ENCODE results near the gene MYL10. TPM values are rescaled to one million over a fixed set of nuclear protein-coding genes. Genes with fewer than 3 reads are reported as not detected.

The MYL10 gene
- polyA plus RNA-seq, 2 donors, result not detected

GRCh38 chr7:101671371-101672356 lies 42.6 kb upstream of the MYL10 start:
- no peak overlapping the region for H3K27ac ChIP-seq (ENCODE audit: low read depth in 2 of 2, low read length in 1 of 2)
- no peak overlapping the region for H3K4me3 ChIP-seq (ENCODE audit: low read depth in 1 of 2, low read length in 2 of 2)
- 70 to 76% methylated on average over 12 of the region's 12 CpGs for WGBS, 2 donors
- peaks cover 6% of the 10 kb centered on the region in 2 donors for H3K9me3 ChIP-seq (ENCODE audit: control insufficient read depth in 2 of 2, insufficient read depth in 1 of 2, low read depth in 1 of 2, low read length in 1 of 2)
- no peaks in the 10 kb centered on the region for H3K4me1 ChIP-seq (ENCODE audit: control insufficient read depth in 2 of 2, insufficient read depth in 2 of 2, low read length in 1 of 2)
- no peaks in the 10 kb centered on the region for H3K27me3 ChIP-seq (ENCODE audit: control insufficient read depth in 1 of 2, insufficient read depth in 2 of 2, low read length in 2 of 2)
- H3K36me3 ChIP-seq (ENCODE audit: control insufficient read depth in 2 of 2, insufficient read depth in 2 of 2, low read length in 1 of 2), result no peaks in the 10 kb centered on the region

GRCh38 chr7:101669307-101669706 lies 40.2 kb upstream of the MYL10 start:
- no peaks in the 10 kb centered on the region for H3K4me1 ChIP-seq (ENCODE audit: control insufficient read depth in 2 of 2, insufficient read depth in 2 of 2, low read length in 1 of 2)
- H3K36me3 ChIP-seq (ENCODE audit: control insufficient read depth in 2 of 2, insufficient read depth in 2 of 2, low read length in 1 of 2), result no peaks in the 10 kb centered on the region
- H3K9me3 ChIP-seq (ENCODE audit: control insufficient read depth in 2 of 2, insufficient read depth in 1 of 2, low read depth in 1 of 2, low read length in 1 of 2), result peaks cover 6% of the 10 kb centered on the region in 2 donors
- no peak overlapping the region for H3K4me3 ChIP-seq (ENCODE audit: low read depth in 1 of 2, low read length in 2 of 2)
- H3K27ac ChIP-seq (ENCODE audit: low read depth in 2 of 2, low read length in 1 of 2), result no peak overlapping the region
- no peaks in the 10 kb centered on the region for H3K27me3 ChIP-seq (ENCODE audit: control insufficient read depth in 1 of 2, insufficient read depth in 2 of 2, low read length in 2 of 2)
- WGBS, 2 donors, result 87 to 89% methylated on average over 1 of the region's 1 CpG

- Histone ChIP-seq H3K4me3 (ENCODE audit: low read depth in 1 of 2, low read length in 2 of 2) (no peak overlapping the region), H3K9me3 (ENCODE audit: control insufficient read depth in 2 of 2, insufficient read depth in 1 of 2, low read depth in 1 of 2, low read length in 1 of 2) (peaks cover 6% of the 10 kb centered on the region in 2 donors), H3K4me1 (ENCODE audit: control insufficient read depth in 2 of 2, insufficient read depth in 2 of 2, low read length in 1 of 2) (no peaks in the 10 kb centered on the region), H3K36me3 (ENCODE audit: control insufficient read depth in 2 of 2, insufficient read depth in 2 of 2, low read length in 1 of 2) (no peaks in the 10 kb centered on the region), H3K27ac (ENCODE audit: low read depth in 2 of 2, low read length in 1 of 2) (no peak overlapping the region), H3K27me3 (ENCODE audit: control insufficient read depth in 1 of 2, insufficient read depth in 2 of 2, low read length in 2 of 2) (no peaks in the 10 kb centered on the region)
- WGBS, 2 donors, result 82 to 86% methylated on average over 2 of the region's 2 CpGs
Measured at GRCh38 chr7:101668726-101669125, 39.6 kb upstream of the MYL10 start.

- H3K4me3 ChIP-seq (ENCODE audit: low read depth in 1 of 2, low read length in 2 of 2), result no peak overlapping the region
- H3K9me3 ChIP-seq (ENCODE audit: control insufficient read depth in 2 of 2, insufficient read depth in 1 of 2, low read depth in 1 of 2, low read length in 1 of 2), result peaks cover 0 to 5% of the 10 kb centered on the region in 2 donors
- H3K27ac ChIP-seq (ENCODE audit: low read depth in 2 of 2, low read length in 1 of 2), result no peak overlapping the region
- no peaks in the 10 kb centered on the region for H3K36me3 ChIP-seq (ENCODE audit: control insufficient read depth in 2 of 2, insufficient read depth in 2 of 2, low read length in 1 of 2)
- H3K4me1 ChIP-seq (ENCODE audit: control insufficient read depth in 2 of 2, insufficient read depth in 2 of 2, low read length in 1 of 2), result no peaks in the 10 kb centered on the region
- WGBS, 2 donors, result 67 to 73% methylated on average over 3 of the region's 3 CpGs
- H3K27me3 ChIP-seq (ENCODE audit: control insufficient read depth in 1 of 2, insufficient read depth in 2 of 2, low read length in 2 of 2), result no peaks in the 10 kb centered on the region
Measured at GRCh38 chr7:101667920-101668319, 38.8 kb upstream of the MYL10 start.

- H3K36me3 ChIP-seq (ENCODE audit: control insufficient read depth in 2 of 2, insufficient read depth in 2 of 2, low read length in 1 of 2), result no peaks in the 10 kb centered on the region
Measured at GRCh38 chr7:101667399-101667798, 38.3 kb upstream of the MYL10 start.

GRCh38 chr7:101666741-101667140 lies 37.6 kb upstream of the MYL10 start:
- Histone ChIP-seq H3K27ac (ENCODE audit: low read depth in 2 of 2, low read length in 1 of 2) (no peak overlapping the region), H3K27me3 (ENCODE audit: control insufficient read depth in 1 of 2, insufficient read depth in 2 of 2, low read length in 2 of 2) (peaks cover 0 to 3% of the 10 kb centered on the region in 2 donors), H3K36me3 (ENCODE audit: control insufficient read depth in 2 of 2, insufficient read depth in 2 of 2, low read length in 1 of 2) (no peaks in the 10 kb centered on the region), H3K9me3 (ENCODE audit: control insufficient read depth in 2 of 2, insufficient read depth in 1 of 2, low read depth in 1 of 2, low read length in 1 of 2) (peaks cover 0 to 5% of the 10 kb centered on the region in 2 donors), H3K4me3 (ENCODE audit: low read depth in 1 of 2, low read length in 2 of 2) (no peak overlapping the region), H3K4me1 (ENCODE audit: control insufficient read depth in 2 of 2, insufficient read depth in 2 of 2, low read length in 1 of 2) (no peaks in the 10 kb centered on the region)
- 76 to 80% methylated on average over 4 of the region's 4 CpGs for WGBS, 2 donors

More at GRCh38 chr7:101667399-101667798, 38.3 kb upstream of the MYL10 start:
- Histone ChIP-seq H3K4me1 (ENCODE audit: control insufficient read depth in 2 of 2, insufficient read depth in 2 of 2, low read length in 1 of 2) (no peaks in the 10 kb centered on the region), H3K4me3 (ENCODE audit: low read depth in 1 of 2, low read length in 2 of 2) (no peak overlapping the region), H3K27me3 (ENCODE audit: control insufficient read depth in 1 of 2, insufficient read depth in 2 of 2, low read length in 2 of 2) (peaks cover 0 to 2% of the 10 kb centered on the region in 2 donors), H3K27ac (ENCODE audit: low read depth in 2 of 2, low read length in 1 of 2) (no peak overlapping the region), H3K9me3 (ENCODE audit: control insufficient read depth in 2 of 2, insufficient read depth in 1 of 2, low read depth in 1 of 2, low read length in 1 of 2) (peaks cover 0 to 5% of the 10 kb centered on the region in 2 donors)
- 83 to 84% methylated on average over 3 of the region's 3 CpGs for whole genome bisulfite sequencing, 2 donors

GRCh38 chr7:101666293-101666692 lies 37.2 kb upstream of the MYL10 start:
- peaks cover 0 to 5% of the 10 kb centered on the region in 2 donors for H3K9me3 ChIP-seq (ENCODE audit: control insufficient read depth in 2 of 2, insufficient read depth in 1 of 2, low read depth in 1 of 2, low read length in 1 of 2)
- H3K4me1 ChIP-seq (ENCODE audit: control insufficient read depth in 2 of 2, insufficient read depth in 2 of 2, low read length in 1 of 2), result no peaks in the 10 kb centered on the region
- no peak overlapping the region for H3K4me3 ChIP-seq (ENCODE audit: low read depth in 1 of 2, low read length in 2 of 2)
- H3K36me3 ChIP-seq (ENCODE audit: control insufficient read depth in 2 of 2, insufficient read depth in 2 of 2, low read length in 1 of 2), result no peaks in the 10 kb centered on the region
- WGBS, 2 donors, result 82 to 88% methylated on average over 8 of the region's 8 CpGs
- H3K27ac ChIP-seq (ENCODE audit: low read depth in 2 of 2, low read length in 1 of 2), result no peak overlapping the region
- H3K27me3 ChIP-seq (ENCODE audit: control insufficient read depth in 1 of 2, insufficient read depth in 2 of 2, low read length in 2 of 2), result peaks cover 0 to 3% of the 10 kb centered on the region in 2 donors

GRCh38 chr7:101664893-101665471 lies 35.9 kb upstream of the MYL10 start:
- Histone ChIP-seq H3K27me3 (ENCODE audit: control insufficient read depth in 1 of 2, insufficient read depth in 2 of 2, low read length in 2 of 2) (peaks cover 0 to 3% of the 10 kb centered on the region in 2 donors), H3K27ac (ENCODE audit: low read depth in 2 of 2, low read length in 1 of 2) (no peak overlapping the region), H3K9me3 (ENCODE audit: control insufficient read depth in 2 of 2, insufficient read depth in 1 of 2, low read depth in 1 of 2, low read length in 1 of 2) (peaks cover 0 to 5% of the 10 kb centered on the region in 2 donors), H3K4me1 (ENCODE audit: control insufficient read depth in 2 of 2, insufficient read depth in 2 of 2, low read length in 1 of 2) (no peaks in the 10 kb centered on the region), H3K36me3 (ENCODE audit: control insufficient read depth in 2 of 2, insufficient read depth in 2 of 2, low read length in 1 of 2) (no peaks in the 10 kb centered on the region), H3K4me3 (ENCODE audit: low read depth in 1 of 2, low read length in 2 of 2) (no peak overlapping the region)
- 77 to 82% methylated on average over 10 of the region's 10 CpGs for WGBS, 2 donors

GRCh38 chr7:101664436-101664835 lies 35.3 kb upstream of the MYL10 start:
- WGBS, 2 donors, result 48 to 54% methylated on average over 9 of the region's 9 CpGs
- H3K27me3 ChIP-seq (ENCODE audit: control insufficient read depth in 1 of 2, insufficient read depth in 2 of 2, low read length in 2 of 2), result peaks cover 0 to 3% of the 10 kb centered on the region in 2 donors
- no peak overlapping the region for H3K27ac ChIP-seq (ENCODE audit: low read depth in 2 of 2, low read length in 1 of 2)
- H3K4me3 ChIP-seq (ENCODE audit: low read depth in 1 of 2, low read length in 2 of 2), result no peak overlapping the region
- no peaks in the 10 kb centered on the region for H3K4me1 ChIP-seq (ENCODE audit: control insufficient read depth in 2 of 2, insufficient read depth in 2 of 2, low read length in 1 of 2)
- H3K36me3 ChIP-seq (ENCODE audit: control insufficient read depth in 2 of 2, insufficient read depth in 2 of 2, low read length in 1 of 2), result no peaks in the 10 kb centered on the region
- H3K9me3 ChIP-seq (ENCODE audit: control insufficient read depth in 2 of 2, insufficient read depth in 1 of 2, low read depth in 1 of 2, low read length in 1 of 2), result peaks cover 0 to 5% of the 10 kb centered on the region in 2 donors
